A673 (cell line): Measurements from ENCODE around the gene PRKCA.

Experiments
- EZH2 ChIP-seq: fragments of 200-600 bp; sonication (generic); IDR thresholded peaks from 2 replicates; pipeline ENCODE4 v1.6.1; 2017; ENCODE audit warnings: borderline replicate concordance, low read depth, mild to moderate bottlenecking, mixed read lengths, antibody characterized with exemption, low read length; ENCODE audit not compliant: poor library complexity, severe bottlenecking
- TF ChIP-seq, protein P1 (sequence below): fragments of 300-800, 200-600 bp; sonication (generic); conservative IDR thresholded peaks from 2 replicates; pipeline ENCODE4 v1.5.1; 2017; ENCODE audit warnings: low read depth, mild to moderate bottlenecking, antibody characterized with exemption, low read length, moderate library complexity, mixed read lengths

DNA sequence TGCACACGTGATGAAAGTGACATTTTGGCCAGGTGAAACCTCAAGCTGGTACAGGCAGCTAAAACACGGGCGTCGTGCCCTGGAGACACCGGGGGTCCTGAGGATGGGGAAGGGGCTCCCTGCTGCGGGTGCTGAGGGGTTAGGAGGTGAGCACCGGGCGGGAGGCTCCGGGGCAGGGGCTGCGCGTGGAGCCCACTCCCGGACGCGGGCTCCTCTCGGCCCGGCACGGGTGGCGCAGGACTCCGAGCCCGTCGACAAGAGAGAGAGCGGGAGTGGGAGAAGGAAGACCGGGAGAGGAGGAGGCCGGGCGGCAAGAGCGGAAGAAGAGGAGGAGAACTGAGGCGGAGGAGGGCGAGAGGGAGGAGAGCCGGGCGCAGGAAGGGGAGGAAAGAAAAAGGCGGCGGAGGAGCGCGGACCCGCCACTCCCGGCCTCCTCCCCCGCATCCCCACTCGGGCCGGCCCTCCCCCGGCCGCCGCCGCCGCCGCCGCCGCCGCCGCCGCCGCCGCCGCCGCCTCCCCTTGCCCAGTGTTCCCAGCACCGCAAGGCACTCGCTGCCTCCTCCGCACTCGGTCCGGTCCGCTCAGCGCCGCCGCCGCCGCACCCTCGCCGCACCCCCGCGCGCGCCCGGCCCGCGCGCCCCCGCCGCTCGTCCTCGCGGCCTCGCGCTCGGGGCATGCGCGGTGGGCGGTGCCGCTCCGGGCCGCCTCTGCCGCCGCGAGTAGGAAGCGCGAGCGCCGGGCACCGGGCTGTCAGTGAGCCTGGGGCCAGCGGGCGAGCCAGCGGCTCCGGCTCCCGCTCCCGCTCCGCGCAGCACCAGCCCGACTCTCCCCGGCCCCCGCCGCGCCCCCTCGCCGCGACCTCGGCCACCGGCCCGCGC lies at the start of gene PRKCA:
- TF ChIP-seq, protein P1, sequence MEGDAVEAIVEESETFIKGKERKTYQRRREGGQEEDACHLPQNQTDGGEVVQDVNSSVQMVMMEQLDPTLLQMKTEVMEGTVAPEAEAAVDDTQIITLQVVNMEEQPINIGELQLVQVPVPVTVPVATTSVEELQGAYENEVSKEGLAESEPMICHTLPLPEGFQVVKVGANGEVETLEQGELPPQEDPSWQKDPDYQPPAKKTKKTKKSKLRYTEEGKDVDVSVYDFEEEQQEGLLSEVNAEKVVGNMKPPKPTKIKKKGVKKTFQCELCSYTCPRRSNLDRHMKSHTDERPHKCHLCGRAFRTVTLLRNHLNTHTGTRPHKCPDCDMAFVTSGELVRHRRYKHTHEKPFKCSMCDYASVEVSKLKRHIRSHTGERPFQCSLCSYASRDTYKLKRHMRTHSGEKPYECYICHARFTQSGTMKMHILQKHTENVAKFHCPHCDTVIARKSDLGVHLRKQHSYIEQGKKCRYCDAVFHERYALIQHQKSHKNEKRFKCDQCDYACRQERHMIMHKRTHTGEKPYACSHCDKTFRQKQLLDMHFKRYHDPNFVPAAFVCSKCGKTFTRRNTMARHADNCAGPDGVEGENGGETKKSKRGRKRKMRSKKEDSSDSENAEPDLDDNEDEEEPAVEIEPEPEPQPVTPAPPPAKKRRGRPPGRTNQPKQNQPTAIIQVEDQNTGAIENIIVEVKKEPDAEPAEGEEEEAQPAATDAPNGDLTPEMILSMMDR: no peak
- no peak for TF ChIP-seq EZH2
